ENCODE results near the gene CCDC69. TPM values are rescaled to one million over a fixed set of nuclear protein-coding genes. Genes with fewer than 3 reads are reported as not detected.
"Not testable (repeated sequence)": the region's sequence is repeated elsewhere in the genome, so short reads cannot be mapped to it uniquely, and the experiment has no call there.

Gene CCDC69, protein sequence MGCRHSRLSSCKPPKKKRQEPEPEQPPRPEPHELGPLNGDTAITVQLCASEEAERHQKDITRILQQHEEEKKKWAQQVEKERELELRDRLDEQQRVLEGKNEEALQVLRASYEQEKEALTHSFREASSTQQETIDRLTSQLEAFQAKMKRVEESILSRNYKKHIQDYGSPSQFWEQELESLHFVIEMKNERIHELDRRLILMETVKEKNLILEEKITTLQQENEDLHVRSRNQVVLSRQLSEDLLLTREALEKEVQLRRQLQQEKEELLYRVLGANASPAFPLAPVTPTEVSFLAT
- 10 to 100 TPM; 36.6 to 38.7 TPM for total RNA-seq

DNA sequence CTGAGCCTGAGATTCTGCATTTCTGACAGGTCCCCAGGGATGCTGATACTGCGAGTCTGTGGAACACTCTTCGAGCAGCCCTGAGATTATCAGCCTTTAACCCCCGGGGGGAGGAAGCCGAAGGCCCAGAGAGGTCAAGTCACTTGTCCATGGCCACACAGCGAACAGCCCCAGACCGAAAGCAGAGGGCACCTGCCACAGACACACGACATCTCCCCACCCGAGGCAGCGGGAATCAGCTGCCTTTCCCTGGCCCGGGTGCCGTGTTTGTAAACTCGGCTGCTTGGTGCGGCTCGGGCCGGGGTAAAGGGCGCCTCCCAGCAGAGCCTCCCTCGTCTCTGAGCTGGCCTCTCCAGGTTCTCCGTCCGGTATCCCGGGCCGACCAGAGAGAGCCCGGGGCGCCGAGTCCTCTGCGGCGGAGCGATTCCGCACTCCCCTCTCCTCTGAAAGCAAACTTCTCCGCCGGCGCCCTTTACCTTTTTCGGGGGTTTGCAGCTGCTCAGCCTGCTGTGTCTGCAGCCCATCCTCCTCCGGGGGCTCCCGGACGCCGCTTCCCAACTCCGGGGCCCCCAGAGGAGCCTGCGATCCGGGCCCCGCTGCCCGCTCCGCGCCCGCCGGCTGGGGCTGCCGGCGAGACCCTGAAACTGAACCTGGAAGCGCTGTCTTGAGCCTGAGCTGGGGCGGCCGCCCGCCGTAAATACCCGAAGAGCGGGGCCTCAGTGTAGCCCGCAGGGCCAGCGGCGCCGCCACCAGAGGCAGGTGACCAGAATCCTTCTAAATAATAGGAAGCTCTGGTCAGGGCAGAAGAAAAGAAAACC is at the start of gene CCDC69:
Gene CCDC69 (minus strand): TSS at position 646 of the 818 bp plus-strand sequence. CDS start 122 bp downstream, at position 524.
- ChIA-PET CTCF (interaction anchor here (0.7 to 5.1 kb wide), 8 partner anchors 11 to 108 kb away, joined by 3 to 45 read pairs (median 3); no protein-coding TSS in a partner anchor), POLR2A (interaction anchor here (1.0 to 3.2 kb wide), 8 partner anchors 11 to 82 kb away, joined by 3 to 49 read pairs (median 4); partner anchors contain the start of genes ANXA6 and GM2A)

GRCh38 chr5:151271336-151271735 is 47.4 kb upstream of the CCDC69 start:
- CTCF ChIA-PET = no interaction called here
- POLR2A ChIA-PET = no interaction called here

DNA sequence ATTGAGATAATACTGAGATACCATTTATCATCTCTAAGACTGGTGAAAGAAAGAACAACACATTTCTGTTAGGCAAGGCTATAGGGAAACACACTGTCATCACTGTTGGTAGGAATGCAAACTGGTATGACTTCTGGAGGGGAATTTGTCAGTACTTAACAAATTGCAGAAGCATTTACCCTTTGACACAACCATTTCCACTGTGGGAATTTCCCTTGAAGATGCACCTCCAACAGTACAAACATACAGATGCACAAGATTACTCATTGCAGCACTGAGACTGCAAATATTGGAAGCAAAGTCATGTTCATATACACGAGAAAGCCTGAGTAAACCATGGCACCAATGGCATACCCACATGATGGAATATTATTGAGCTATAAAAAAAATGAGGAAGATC is 46.7 kb upstream of the CCDC69 start:
- ChIA-PET CTCF (no interaction called here), POLR2A (no interaction called here)

- CTCF ChIA-PET = no interaction called here
These were observed 43.8 kb upstream of the CCDC69 start for GRCh38 chr5:151267491-151268260.

GRCh38 chr5:151264113-151264512 is 40.2 kb upstream of the CCDC69 start:
- POLR2A ChIA-PET = interaction anchor here (0.8 kb wide), 1 partner anchor 11 kb away, joined by 4 read pairs; the partner anchor contains the start of gene GM2A
- CTCF ChIA-PET = no interaction called here

More at GRCh38 chr5:151267491-151268260, 43.8 kb upstream of the CCDC69 start:
- POLR2A ChIA-PET = no interaction called here

DNA sequence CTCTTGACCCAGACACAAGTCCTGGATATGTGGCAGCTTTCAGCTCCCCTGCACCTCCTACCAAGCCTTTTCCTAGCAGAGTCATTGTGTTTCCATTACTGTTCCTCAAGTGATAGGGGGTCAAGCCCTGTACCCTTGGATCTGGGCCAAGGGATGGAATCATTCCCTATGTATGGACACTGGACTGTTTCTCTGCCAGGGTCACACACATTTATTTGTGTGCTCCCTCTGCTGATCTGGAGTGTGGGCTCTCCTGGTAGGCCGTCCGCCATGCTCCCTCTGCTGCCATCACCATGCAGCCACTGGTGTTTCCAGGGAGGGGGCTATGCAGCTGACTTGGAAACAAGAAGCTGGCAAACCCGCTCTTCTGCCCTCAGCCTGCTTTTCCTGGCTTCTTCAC is 38.6 kb upstream of the CCDC69 start:
- ChIA-PET POLR2A (no interaction called here), CTCF (no interaction called here)

DNA sequence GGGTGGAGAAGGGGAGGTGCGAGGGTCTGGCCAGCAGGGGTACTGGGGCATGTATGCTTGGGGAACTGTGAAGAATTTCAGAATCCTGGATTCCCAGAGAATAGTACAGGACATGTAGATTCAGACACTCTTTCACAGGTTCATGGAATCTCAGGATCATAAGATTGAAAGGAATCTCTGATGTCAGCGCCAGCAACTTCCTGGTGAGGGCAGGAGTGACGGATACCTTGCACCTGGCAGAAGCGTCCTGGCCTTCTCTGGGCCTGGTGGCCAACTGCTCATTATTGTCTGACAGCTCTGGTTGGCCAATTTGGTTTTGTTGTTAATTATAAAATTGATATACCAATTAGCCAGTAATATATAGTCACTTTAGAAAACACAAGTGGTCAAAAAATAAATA is 36.0 kb upstream of the CCDC69 start:
- ChIA-PET CTCF (interaction anchor here (1.3 kb wide), 1 partner anchor 134 kb away, joined by 4 read pairs; no protein-coding TSS in a partner anchor), POLR2A (no interaction called here)

- POLR2A ChIA-PET = interaction anchor here (0.6 kb wide), 1 partner anchor 80 kb away, joined by 3 read pairs; no protein-coding TSS in a partner anchor
- CTCF ChIA-PET = interaction anchor here (1.3 kb wide), 2 partner anchors 36 to 133 kb away, joined by 3 to 4 read pairs; no protein-coding TSS in a partner anchor
These were observed 34.9 kb upstream of the CCDC69 start for GRCh38 chr5:151258816-151259215.

DNA sequence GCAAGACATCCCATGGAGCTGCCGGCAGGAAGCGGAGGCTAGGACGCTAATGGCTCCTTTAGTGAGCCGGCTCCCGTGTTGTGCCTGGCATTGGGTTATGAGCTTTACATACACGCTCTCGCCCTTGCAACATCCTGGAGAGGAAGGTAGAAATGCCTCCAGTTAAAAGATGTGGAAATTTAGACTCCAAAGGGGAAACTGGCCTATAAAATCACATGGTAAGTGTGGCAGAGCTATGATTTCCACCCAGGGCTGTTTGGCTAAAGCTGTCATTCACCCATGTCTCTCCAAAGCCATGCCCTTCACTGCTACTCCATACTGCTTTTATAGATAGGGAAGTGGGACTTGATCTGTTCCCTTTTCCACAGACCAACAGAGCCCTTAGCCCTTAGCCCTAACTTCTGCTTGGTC is 34.3 kb upstream of the CCDC69 start:
- CTCF ChIA-PET = interaction anchor here (1.3 kb wide), 1 partner anchor 36 kb away, joined by 3 read pairs; no protein-coding TSS in a partner anchor

GRCh38 chr5:151257731-151258181 is 33.9 kb upstream of the CCDC69 start:
- CTCF ChIA-PET = interaction anchor here (1.3 kb wide), 1 partner anchor 35 kb away, joined by 3 read pairs; no protein-coding TSS in a partner anchor

More for the DNA sequence above, 34.3 kb upstream of the CCDC69 start:
- POLR2A ChIA-PET = interaction anchor here (0.6 kb wide), 1 partner anchor 80 kb away, joined by 3 read pairs; no protein-coding TSS in a partner anchor

GRCh38 chr5:151255621-151256286 is 31.9 kb upstream of the CCDC69 start:
- POLR2A ChIA-PET = no interaction called here
- CTCF ChIA-PET = interaction anchor here (0.7 kb wide), 1 partner anchor 51 kb away, joined by 4 read pairs; no protein-coding TSS in a partner anchor

More at GRCh38 chr5:151257731-151258181, 33.9 kb upstream of the CCDC69 start:
- POLR2A ChIA-PET = no interaction called here

DNA sequence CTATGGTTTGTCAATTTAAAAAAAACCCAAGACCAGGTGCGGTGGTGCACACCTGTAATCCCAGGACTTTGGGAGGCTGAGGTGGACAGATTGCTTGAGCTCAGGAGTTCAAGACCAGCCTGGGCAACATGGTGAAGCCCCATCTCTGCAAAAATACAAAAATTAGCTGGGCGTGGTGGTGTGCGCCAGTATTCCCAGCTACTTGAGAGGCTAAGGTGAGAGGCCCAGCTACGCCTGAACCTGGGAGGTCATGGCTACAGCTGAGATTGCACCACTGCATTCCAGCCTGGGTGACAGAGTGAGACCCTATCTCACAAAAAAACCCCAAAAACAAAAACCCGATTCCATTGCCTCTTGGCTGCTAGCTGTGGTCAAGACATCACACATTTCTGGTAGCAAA is 31.1 kb upstream of the CCDC69 start:
- CTCF ChIA-PET, POLR2A ChIA-PET: not testable (repeated sequence)

DNA sequence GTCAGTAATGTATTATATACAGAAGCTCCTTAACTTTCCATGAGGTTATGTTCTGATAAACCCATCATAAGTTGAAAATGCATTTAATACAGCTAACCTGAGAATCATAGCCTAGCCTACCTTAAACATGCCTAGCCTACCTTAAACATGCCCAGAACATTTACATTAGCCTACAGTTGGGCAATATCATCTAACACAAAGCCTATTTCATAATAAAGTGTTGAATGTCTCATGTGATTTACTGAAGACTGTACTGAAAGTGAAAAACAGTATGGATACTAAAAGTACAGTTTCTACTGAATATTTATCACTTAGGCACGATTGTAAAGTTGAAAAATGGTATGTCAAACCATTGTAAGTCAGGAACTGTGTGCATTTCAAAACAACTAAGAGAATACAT is 30.7 kb upstream of the CCDC69 start:
- ChIA-PET CTCF (no interaction called here), POLR2A (no interaction called here)

GRCh38 chr5:151253605-151253950 is 29.7 kb upstream of the CCDC69 start:
- ChIA-PET CTCF (interaction anchor here (0.6 to 1.1 kb wide), 2 partner anchors 60 to 104 kb away, joined by 3 read pairs; no protein-coding TSS in a partner anchor), POLR2A (interaction anchor here (1.3 to 2.7 kb wide), 3 partner anchors 10 to 518 kb away, joined by 4 to 18 read pairs (median 11); partner anchors contain the start of genes CCDC69 and G3BP1)

- POLR2A ChIA-PET = interaction anchor here (0.6 to 2.7 kb wide), 9 partner anchors 10 to 518 kb away, joined by 3 to 18 read pairs (median 5); partner anchors contain the start of genes CCDC69 and G3BP1
- CTCF ChIA-PET = interaction anchor here (0.6 to 1.2 kb wide), 5 partner anchors 11 to 103 kb away, joined by 3 to 4 read pairs (median 4); no protein-coding TSS in a partner anchor
These were observed 29.1 kb upstream of the CCDC69 start, which contains the start of gene GM2A for GRCh38 chr5:151252762-151253604. TSS of gene GM2A (plus strand) at chr5:151253185. CDS start at chr5:151253217, 32 bp downstream.

DNA sequence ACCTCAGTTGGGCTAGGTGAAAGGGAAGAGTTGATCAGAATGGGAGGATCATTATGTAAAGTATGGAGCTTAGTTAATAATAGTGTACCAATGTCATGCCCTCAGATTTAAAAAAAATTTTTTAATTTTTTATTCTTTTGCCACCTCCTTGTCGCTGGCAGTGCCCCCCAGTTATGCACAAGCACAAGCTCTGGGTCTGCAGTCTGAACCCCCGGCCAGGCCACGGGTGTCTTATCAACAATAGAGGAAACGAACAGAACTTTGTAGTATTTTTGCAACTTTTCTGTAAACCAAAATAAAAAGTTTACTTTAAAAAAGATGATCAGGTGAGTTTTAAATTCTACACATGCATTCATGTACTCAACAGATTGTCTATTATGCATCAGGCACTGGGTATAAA is 27.7 kb upstream of the CCDC69 start:
- CTCF ChIA-PET = interaction anchor here (1.2 kb wide), 2 partner anchors 13 to 30 kb away, joined by 4 to 5 read pairs; no protein-coding TSS in a partner anchor
- POLR2A ChIA-PET = interaction anchor here (0.5 to 2.7 kb wide), 7 partner anchors 16 to 551 kb away, joined by 3 to 18 read pairs (median 4); partner anchors contain the start of genes CCDC69, G3BP1 and RBM22

GRCh38 chr5:151251001-151251551 is 27.2 kb upstream of the CCDC69 start:
- CTCF ChIA-PET = interaction anchor here (0.6 to 1.5 kb wide), 4 partner anchors 12 to 1488 kb away, joined by 3 to 5 read pairs (median 4); no protein-coding TSS in a partner anchor
- POLR2A ChIA-PET = interaction anchor here (0.8 kb wide), 1 partner anchor 40 kb away, joined by 3 read pairs; no protein-coding TSS in a partner anchor

Measured in activated CD8-positive, alpha-beta memory T cell treated with anti-CD3 and anti-CD28 coated beads for 36 hours (primary cell).